M059J (cell line): ENCODE measurements around the gene F2. TPM values are rescaled to one million over a fixed set of nuclear protein-coding genes. Genes with fewer than 3 reads are reported as not detected.
"Not testable (repeated sequence)": the region's sequence is repeated elsewhere in the genome, so short reads cannot be mapped to it uniquely, and the experiment has no call there.

Source experiments
- DNase-seq: peaks from one replicate; pipeline ENCODE4 v3.0.0-alpha.2; 2012; ENCODE audit warnings: low read depth
- total RNA-seq: library from RNA; depleted of rRNA; stranded (reverse); fragments of >200 nt; shearing (Covaris generic); gene quantifications from 2 replicates; pipeline ENCODE4 v1.2.3, GENCODE V29; 2014

The F2 gene
- total RNA-seq, 1 experiment from 2014 or later, result not detected

DNA sequence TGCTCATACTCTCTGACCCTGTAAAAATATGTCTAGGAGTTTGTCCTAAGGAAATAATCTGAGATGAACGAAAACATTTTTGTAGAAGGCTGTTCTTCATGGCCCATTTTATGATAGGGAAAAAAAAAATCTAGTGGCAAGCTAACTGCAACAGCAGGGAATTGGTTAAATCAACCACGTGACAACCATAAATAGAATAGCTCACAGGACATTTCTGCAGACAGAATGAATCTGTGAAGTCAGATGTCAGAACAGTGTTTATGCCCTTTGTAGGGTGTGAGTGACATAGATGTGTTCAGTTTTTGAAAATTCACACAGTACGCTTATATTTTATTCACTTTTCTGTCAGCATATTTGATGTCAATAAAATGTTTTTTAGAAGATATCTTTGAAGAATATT is 34.6 kb upstream of the F2 start:
- DNase-seq, result no peak

DNA sequence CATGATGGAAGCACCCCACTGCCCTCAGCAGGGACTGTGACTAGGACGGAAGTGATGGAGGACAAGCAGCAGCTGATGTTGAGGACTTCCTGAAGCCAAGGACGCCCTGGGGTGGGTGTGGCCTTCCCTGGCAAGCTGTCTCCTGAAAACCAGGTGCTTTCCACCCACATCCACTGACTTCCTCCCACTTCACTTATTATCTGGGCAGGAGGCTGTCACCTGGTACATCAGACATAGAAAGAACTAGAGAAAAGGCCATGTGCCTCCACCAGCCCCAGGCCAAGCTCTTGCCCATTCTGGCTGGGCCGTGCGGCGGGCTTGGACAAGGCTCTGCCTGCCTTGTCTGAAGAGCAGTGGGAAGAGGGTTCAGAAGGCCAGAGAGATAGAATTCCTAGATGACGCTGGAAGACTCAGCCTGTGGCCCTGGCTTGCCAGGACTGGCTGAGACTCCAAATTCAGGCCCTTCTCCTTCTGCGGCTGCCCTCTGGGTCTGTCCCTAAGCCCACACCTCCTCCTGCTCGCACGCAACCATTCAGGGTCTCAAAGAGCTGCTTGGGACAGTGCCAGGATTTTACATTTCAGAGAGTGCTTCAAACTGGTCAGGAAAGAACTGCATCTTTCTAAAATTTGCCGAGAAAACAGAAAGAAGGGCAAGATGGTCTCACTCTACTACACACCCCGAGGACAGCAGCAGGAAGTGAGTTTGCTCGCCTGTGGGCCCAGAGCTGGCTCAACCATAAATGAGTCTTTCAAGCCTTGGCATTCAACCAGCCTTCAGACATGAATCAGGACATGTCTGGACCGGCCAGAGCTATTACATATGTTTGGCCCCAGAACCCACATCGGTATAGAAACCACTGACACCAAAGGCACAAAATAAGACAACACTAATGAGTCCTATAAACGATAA is 31.9 kb upstream of the F2 start:
- peak; percentile 48 for DNase-seq

DNA sequence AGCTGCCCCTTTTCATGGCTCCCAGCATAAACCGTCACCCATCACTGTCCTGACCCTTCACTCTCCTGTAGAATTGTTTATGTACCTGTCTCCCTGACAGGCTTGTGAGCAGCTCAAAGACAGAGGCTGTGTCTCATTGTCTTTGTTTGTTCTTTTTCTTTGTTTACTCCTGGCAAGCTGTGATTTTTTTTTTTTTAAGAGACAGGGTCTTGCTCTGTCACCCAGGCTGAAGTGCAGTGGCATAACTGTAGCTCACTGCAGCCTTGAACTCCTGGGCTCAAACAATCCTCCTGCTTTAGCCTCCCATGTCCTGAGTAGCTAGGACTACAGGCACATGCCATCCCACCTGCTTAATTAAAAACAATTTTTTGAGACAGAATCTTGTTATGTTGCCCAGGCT is 28.3 kb upstream of the F2 start:
- DNase-seq, result no peak

DNA sequence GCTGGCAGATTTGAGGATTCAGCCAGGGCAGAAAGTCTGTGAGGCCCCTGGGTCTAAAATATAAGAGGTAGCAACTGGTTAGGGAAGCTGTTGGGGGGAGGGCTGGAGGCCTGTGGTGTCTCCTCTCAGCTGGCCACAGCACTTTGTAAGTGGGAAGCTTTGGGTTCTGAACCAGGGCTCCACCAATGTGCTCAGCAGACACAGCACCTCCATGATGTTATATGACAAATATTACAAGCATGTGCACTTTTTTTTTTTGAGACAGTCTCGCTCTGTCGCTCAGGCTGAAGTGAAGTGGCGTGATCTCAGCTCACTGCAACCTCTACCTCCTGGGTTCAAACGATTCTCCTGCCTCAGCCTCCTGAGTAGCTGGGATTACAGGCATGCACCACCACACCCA is 26.6 kb upstream of the F2 start:
- DNase-seq, result no peak

DNA sequence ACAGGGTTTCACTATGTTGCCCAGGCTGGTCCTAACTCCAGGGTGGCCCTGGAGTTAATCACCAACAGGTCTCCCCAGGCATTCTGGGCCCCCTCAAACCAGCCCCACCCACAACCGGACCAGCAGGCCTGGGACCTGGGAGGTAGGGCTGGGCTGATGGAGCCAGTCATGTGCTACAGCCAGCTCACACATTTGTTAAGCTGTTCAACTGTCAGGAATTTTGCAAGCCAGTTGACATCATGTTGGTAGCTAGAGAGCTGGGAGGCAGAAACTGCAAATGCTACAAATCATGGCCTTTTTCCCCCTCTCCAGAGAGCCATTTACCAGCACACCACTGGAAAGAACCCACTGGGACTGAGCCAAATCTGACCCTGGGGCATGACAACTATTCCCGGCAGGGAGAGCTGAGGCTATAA is 25.4 kb upstream of the F2 start:
- DNase-seq, result no peak

DNA sequence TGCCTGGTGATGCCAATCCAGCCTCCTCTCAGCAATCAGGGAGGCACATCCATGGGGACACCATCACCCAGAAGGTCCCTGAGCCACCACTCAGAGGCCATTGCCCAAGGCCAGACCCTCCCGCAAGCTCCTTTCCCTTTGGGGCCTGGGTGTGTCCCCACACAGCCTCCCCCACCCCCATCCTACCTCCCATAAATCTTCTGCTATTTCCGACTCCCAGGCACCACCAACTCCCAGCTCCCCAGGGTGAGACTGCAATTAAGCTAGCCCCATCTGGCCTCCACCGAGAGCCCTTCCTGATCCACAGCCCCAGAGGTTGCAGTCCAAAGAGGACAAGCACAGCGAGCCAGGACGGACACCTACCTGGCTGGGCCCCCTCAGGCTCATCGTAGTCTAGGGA is 24.9 kb upstream of the F2 start:
- no peak for DNase-seq

DNA sequence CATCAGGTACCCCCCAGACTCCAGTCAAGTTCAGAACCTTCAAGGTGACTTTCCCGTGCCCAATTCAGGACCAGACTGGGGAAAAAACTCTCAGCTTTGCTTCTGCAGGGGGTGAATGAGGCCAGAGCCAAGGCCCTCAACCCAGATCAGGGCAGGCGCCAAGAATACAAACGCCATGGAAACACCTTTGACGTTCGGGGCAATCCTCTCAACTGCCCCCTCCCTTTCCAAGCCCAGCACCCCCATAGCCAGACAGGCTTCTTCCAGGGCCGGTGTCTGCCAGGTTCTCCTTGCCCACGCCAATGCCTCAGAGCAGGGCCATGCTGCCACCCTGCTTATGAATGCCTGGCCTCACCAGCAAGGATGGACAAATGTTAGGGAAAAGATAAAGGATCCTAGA is 24.4 kb upstream of the F2 start:
- no peak for DNase-seq

DNA sequence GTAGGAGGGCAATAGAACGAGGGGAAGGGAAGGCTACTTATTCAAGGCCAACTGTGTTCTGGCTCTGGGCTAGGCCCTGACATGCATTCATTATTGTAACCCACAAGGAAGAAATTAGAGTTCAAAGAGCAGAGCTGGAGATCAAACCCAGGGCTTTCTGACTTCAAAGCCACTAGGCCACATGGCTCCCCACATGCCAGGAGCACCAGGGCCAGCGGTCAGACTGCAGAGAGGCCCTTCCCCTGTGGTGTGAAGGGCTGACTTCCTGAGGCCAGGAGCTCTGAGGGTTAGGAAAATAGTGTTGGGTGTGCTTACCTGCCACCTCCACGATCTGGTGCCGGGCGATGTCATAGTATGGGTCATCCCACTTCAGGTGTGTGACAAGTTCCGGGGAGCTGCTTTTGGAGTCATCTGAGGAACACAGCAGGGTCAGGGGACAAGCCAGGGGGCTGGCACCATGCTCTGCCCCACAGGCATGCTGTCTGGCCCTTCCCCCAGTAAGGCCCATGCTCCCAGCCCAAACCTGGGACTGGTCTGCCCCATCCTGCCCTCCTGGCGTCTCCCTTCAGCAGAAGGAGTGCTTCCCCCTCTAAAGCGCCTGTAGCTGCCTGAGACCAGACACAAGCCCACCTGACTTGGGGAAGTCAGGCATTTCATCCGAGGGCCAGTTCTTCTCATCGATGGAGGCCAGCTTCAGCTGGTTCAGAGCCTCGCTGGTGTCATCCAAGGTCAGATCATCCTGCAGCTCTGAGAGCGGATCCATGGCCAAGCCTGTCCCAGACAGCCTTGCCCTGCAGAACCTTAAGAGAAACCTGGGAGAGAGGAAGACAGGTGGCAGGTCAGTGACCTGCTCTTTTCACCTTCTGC is 23.4 kb upstream of the F2 start:
- DNase-seq, result no peak

DNA sequence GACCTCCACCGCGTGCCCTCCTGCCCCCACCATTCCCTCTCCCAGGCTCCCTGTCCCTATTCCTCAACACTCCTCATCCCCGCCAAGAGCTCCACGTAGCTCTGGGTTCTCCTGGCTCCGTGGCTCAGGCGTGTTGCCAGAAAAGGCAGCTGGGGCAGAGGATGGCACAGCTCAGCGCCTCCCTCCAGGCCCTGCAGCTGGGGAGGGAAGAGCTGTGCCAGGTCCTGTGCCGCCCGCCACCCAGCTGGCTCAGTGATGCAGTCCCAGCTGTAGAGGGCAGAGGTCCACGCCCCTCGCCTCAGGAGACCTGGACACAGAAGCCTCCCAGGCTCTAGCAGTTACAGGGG is 22.8 kb upstream of the F2 start:
- DNase-seq, result no peak

DNA sequence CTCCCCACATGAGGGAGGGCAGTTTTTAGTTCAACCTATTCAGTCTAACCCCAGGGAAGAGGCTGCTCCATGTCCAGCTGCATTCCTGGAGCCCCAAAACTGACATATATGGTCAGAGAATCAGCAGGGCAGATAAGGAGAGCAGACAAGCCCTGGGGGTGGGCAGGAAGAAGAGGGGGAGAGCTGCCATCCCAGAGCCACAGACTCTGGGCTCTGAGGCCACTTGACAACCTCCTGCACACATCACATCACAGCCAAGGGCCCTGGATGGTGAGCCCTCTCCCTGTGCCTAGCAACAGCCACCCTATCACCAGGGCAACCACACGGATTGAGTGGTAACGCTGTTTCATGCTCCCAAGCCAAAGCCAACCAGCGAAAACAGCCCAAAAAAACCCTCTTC is 21.7 kb upstream of the F2 start:
- peak; percentile 22 for DNase-seq

DNA sequence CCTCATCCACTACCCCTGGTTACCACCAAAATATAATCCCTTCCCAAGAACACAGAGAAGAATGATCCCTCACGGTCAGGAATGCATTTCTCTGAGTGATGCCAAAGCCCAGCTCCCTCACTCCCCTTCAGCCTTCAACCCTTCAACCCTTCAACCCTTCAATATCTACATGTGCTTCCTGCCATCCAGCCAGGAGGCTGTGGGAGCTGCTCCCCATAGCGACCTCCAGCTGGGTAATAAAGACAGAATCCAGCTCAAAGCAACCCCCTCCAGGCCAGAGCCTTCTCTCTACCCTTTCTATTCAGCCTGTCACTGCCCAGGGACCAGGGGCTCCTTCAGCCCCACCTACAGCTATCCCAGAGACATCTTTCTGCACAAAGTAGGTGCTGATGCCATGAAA is 21.3 kb upstream of the F2 start:
- DNase-seq, result no peak

DNA sequence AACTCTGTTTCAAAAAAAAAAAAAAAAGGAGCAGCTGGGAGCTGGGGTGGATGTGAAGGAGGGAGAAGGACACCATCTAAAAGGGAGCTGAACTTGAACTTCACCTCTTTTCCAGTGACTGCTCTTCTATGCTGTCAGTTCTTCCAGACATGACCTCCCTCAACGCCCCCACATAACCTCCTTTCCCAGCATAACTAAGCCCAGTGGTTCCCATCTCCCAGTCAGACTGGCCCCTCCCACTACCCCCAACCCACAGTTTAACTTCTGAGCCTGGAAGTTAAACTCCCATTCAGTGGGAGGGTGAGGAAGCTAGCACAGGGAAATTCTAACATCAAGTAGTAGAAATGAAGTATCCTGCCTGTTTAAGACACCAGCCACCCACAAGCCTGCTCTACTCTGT is 20.4 kb upstream of the F2 start:
- no peak for DNase-seq

DNA sequence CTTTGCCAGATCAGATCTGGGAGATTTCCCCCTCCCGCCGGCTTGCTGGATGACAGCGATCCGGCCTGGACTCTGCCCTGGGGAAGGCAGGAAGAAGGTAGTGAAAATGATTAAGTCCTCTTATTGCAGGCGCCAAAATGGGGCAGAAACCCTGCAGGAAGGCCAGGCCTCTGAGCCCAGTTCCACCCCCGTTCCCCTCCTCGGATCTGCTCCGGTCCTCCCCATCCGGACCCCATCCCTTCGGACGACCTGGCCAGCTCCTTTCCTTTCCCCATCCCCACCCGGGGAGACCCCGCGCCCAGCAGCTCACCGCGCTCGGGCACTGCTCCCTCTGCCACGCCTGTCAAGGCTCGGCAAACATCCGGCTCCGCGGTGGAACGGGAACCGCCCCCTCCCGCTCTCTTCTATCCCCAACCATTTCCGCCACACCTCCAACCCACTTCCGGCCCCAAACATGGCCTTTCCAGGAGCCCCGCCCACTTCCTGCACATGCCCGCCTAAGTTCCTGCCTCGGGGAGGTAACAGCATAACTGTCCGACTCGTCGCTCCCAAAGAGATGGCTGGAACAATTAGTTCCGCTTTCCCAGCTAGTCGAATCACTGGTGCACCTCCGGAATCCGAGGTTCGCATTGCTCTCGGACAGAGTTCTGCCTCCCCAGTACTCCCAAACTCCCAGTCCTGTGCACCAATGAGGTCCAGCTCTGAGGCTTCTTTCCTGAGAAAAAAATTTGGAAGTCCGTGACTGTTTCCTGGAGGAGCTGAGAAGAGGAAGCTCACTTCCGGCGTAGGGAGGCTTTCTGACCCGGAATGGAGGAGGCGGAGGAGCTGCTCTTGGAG is 18.6 kb upstream of the F2 start, which contains the start of the genes ARHGAP1 and ZNF408:
Gene ARHGAP1 (minus strand): TSS at position 379 of the 837 bp plus-strand sequence. CDS start 4,512 bp downstream, outside the sequence.
Gene ZNF408 (plus strand): TSS at position 791 of the 837 bp plus-strand sequence. CDS start 17 bp downstream, at position 808.
- peak; percentile 99 for DNase-seq

DNA sequence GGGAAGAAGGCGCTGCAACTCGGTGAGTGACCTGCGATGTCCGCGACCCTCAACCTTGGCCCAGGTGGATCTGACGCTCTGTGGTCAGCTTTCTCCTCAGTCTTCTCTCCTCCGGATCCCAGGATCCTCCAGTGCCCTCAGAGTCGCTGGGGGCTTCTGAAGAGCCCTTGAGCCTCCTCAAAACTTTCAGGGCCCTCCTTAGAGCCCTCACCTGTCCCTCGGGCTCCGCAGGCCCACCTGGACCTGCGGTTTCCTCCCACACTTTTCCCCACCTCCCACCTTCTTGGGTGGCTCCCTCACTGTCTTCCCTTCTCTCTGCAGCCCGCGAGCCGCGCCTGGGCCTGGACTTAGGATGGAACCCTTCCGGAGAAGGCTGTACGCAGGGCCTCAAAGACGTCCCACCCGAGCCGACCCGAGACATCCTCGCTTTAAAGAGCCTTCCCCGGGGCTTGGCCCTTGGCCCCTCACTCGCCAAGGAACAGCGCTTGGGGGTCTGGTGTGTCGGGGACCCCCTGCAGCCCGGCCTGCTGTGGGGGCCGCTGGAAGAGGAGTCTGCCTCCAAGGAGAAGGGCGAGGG is 17.8 kb upstream of the F2 start:
- no peak for DNase-seq

DNA sequence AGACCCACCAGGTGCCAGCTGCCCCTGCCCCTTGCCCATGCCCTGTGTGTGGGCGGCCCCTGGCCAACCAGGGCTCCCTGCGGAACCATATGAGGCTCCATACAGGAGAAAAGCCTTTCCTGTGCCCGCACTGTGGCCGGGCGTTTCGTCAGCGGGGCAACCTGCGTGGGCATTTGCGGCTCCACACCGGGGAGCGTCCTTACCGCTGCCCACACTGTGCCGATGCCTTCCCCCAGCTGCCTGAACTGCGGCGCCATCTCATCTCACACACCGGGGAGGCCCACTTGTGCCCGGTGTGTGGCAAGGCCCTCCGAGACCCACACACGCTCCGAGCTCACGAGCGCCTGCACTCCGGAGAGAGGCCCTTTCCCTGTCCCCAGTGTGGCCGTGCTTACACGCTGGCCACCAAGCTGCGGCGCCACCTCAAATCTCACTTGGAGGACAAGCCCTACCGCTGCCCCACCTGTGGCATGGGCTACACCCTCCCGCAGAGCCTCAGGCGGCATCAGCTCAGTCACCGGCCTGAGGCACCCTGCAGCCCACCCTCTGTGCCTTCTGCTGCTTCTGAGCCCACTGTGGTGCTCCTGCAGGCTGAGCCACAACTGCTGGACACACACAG is 13.8 kb upstream of the F2 start:
- DNase-seq, result no peak

DNA sequence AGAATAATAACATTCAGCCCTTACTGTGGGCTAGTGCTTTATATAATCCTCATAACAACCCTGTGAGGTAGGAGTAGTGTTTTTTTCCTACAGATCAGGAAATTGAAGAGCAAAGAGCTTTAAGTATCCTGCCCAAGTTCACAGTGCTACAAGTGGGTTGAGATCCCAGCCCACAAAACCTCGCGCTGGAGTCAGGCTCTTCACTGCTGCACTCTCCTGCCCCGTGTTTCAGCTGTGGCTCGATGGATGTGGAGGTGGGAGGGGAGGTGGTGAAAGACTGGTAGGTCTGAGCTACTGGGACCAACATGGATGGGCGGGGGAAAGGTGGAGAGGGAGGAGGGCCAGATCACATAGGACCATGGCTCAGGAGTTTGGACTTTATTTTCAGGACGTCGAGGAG is 12.1 kb upstream of the F2 start:
- DNase-seq, result no peak

DNA sequence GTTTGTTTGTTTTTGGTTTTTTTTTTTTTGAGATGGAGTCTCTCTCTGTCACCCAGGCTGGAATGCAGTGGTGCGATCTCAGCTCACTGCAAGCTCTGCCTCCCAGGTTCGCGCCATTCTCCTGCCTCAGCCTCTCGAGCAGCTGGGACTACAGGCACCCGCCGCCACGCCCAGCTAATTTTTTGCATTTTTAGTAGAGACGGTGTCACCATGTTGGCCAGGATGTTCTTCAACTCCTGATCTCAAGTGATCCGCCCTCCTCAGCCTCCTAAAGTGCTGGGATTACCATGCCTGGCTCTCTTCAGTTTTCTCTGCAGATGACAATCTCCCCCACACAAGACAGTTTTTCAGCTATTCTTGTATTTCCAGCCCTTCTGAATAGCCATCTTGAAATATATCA is 9.7 kb upstream of the F2 start:
- not testable (repeated sequence) for DNase-seq

DNA sequence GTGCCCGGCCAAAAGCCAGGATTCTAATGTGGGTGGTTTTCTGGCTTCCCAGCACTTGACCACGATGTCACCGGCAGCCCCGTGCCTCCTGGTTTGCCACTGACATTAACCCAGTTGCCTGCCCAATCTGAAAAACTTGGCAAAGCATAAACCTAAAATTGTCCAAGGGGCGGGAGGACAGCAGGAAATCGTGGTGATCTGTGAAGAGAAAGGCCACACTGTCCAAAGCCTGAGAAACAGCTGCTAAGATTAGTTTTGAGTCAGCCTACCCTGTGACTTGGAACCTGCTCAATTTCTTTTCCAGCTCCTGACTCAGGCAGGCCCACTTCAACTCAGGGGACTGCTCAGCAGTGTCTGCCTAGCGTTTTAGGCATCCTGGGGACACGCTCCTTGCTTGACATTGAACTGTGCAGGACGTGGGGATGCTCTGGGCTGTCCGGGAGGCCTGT is 8.2 kb upstream of the F2 start:
- peak; percentile 97 for DNase-seq

DNA sequence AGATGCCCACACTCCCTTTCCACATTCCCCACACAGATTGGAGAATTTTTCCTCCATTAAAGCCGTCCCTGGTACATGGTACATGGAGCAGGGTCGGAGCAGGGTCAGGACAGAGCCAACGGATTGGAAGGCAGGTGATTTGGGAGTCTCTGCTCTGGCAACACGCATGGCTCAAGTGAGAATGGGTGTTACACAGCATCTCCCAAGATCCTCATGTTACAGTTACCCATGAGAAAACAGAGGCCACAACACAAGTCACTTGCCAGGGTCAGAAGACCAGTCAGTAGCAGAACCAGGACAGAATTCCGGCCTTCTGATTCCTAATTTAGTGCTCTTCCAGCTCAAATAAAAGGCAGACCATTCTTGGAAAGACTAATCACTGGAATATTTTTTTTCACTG is 7.7 kb upstream of the F2 start:
- DNase-seq, result peak; percentile 13

DNA sequence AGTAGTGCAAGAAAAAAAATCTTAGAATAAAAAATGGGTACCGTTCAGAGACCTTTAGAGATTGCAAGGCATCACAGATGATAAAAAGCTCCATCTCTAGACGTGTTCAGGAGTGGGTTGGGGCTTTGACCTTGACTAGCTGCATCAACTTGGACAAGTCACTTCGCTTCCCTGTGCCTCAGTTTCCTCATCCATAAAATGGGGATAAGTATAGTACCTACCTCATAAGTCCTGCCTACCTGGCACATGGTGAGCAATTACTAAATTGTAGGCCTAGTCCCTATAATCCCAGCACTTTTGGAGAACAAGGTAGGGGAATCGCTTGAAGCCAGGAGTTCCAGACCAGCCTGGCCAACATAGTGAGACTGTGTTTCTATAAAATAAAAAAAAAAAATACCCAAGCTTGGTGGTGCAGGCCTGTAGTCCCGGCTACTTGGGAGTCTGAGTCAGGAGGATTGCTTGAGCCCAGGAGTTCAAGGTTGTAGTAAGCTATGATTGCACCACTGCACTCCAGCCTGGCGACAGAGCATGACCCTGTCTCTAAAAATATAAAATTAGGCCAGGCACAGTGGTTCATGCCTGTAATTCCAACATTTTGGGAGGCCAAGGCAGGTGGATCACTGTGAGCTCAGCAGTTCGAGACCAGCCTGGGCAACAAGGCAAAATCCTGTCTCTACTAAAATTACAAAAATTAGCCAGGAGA is 6.0 kb upstream of the F2 start:
- peak; percentile 8 for DNase-seq
